HT-29 (cell line): Measurements from ENCODE around the gene DCAF8. TPM values are rescaled to one million over a fixed set of nuclear protein-coding genes. Genes with fewer than 3 reads are reported as not detected.

ENCODE experiments used
- DNase-seq: peaks from one replicate; pipeline ENCODE4 v3.0.0-alpha.2; 2015; ENCODE audit warnings: low spot score
- total RNA-seq: library from RNA; depleted of rRNA; stranded (reverse); fragments of >200 nt; shearing (Covaris generic); gene quantifications from 2 replicates; pipeline ENCODE4 v1.2.3, GENCODE V29; 2014

DCAF8 gene
- total RNA-seq, 1 experiment from 2014 or later, result 54.1 TPM

DNA sequence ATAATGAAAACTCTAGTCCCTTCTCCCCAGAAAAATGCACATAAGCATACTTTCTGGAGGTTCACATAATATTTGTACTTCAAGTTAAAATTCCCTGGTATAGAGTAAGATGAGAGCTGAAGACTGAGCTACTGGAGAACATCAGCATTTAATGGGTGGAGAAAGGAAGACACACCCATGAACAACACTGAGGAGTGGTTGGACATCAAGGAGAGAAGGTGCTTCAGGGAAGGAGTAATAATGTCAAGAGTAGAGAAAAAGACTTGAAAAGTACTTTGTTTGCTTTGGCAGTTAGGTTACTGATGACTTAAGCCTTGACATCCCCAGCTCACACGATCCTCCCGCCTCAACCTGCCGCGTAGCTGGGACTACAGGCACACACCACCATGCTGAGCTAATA, 35.3 kb downstream of the DCAF8 start:
- DNase-seq, result no peak

DNA sequence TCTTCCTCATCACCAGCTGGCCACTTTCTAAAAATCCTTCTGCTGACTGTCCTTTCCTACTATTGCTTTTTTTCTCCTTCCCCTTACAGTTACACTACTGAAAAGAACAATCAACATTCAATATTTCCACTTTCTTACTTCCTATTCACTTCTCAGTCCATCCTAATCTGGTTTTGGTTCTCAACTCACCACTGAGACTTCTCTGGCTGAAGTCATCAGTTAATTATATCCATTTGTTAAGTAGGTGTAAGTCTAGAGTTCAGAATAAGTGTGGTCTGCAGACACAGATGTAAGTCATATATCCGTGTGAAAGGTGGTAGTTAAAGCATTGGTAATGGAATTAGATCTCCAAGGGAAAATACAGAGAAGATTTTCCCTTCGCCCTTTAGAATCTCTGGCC, 35.7 kb downstream of the DCAF8 start:
- no peak for DNase-seq

DNA sequence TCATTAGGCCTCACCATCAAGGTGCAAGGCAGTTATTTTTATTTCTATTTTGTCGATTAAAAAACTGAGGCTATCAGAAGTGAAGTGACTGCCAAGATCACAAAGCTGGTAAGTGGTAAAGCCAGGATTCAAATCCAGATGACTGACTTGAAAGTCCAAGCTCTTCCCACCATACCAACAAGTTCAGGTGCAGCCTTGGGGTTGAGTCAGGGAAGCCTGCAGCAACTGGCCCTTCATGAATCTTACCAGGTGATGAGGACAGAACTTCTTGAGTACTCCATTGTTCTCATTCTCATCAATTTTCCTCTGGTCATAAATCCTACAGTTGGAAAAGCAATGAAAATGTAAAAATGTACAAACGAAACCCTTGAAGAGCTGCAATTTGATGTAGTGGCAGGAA, 37.0 kb downstream of the DCAF8 start:
- no peak for DNase-seq

DNA sequence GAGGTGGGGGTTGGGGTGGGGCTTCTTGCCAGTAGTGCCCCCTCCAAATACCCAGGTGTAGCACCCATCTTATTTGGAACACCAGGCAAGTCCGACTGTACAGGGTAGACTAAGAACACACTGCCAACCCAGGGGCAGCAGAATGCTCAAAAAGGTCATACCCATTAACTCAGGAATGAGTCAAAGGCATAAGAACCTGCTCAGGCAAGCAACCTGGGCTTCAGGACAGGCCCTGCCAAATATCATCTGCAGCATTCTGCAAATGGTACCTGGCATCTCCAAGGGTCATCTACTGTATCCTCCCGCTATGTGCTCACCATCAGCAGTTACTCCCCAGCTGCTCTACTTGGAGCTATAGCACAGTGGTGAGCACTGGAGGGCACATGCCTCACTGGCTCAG, 37.7 kb downstream of the DCAF8 start:
- no peak for DNase-seq

GRCh38 chr1:160222546-160222945, 39.8 kb downstream of the DCAF8 start:
- DNase-seq, result no peak

- DNase-seq, result no peak
These were observed 41.3 kb downstream of the DCAF8 start for GRCh38 chr1:160221089-160221488.

DNA sequence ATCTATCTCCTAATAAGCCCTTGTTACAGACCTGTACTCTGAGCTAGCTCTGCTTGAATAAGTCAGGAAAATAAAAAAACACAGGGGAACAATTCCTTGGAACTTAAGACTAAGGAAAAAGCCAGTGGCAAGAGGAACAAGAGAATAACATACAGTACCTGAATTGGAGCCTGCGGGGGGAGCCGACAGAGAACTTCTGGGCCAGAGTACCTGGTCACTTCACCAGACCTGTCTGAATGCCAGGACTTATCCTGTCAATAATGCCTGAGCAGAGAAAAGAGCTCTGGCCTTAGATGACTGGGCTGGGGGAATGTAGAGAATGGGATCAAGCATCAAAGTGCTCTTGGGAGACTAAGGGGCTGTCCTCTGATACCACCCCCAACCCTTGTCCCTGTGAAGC, 42.0 kb downstream of the DCAF8 start:
- no peak for DNase-seq

DNA sequence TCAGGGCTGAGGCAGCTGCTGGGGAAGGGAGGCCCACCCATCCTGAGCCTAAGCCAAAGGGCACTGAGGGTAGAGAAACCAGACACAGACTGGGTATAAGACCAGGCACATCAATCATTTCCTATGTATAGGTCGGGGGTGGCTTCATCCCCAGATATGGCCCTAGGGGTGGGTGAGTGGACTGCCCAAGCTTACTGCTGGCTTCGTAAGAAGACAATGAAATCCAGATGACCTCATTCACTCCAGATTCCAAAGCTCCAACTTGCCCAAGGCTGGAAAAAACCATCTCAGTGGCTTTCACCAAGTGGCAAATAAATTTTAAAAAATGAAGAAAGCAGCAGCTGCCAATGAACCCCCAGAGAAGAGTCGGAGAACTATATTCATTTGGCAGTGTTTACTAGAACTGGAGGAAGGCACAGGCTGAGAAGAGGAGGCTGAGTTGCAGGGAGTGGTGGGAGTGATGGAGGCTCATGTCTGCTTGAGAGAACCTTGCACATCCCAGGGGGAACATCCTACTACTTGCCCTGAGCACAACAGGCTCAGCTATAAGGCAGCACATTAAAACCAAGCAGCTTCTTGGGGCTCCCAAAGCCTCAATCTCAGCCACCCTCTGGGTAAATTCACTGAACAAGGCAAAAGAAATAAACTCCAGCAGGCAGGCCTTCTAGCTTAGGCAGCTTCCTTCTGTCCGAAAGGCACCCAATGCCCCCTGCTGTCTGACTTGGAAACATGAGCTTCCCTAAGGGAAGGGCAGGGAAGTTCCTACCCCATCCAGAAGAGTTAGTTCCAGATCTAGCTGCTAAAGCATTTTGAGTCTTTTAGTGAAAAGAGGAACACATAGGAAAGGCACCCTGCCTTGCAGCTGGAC, 43.1 kb downstream of the DCAF8 start:
- DNase-seq, result peak; percentile 50

DNA sequence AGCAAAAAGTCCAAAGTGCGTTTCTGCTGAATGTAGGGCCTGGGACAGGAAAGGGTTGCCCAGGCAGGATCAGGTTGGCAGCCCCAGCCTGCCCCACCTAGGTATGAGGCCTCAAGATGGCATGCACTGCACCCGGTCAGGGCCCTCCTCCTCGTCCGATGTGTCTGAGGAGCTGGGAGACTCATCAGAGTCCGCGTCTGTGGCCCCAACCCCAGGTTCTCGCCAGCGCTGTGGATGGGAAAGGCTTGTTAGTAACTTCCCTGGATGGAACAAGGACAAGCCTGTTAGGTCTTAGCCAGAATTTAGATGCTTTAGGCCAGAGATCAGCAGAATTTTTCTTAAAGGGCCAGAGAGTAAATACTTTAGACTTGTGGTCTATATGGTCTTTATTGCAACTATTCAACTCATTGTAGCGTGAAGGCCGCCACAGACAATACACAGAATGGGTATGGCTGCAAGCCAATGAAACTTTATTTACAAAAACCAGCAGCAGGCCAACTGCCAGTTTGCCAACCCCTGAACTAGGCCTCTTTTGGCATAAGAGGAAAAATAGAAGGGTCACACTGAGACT, 44.8 kb downstream of the DCAF8 start:
- no peak for DNase-seq

GRCh38 chr1:160216301-160216700, 46.0 kb downstream of the DCAF8 start:
- DNase-seq, result no peak

- no peak for DNase-seq
These were observed 47.7 kb downstream of the DCAF8 start for GRCh38 chr1:160214481-160215140.

GRCh38 chr1:160211046-160211790, 51.1 kb downstream of the DCAF8 start:
- DNase-seq, result no peak

DNA sequence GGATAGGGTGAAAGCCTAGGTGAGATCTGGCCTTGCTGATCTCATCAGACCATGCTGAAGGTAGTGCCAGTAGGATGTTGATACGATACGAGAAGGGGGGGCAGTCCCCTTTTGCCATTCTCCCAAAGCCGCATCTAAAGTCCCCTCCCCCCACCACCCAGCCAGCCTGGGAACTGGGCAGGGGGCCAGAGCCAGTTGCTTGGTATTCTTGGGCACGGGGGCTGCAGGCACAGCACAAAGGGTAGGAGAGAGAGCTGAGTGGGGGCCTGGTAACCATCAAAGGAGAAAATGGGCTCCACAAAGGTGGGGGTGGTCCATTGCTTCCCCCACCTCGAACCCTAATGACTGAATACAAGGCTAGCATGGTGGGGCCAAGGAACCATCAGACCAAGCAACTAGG, 51.8 kb downstream of the DCAF8 start:
- DNase-seq, result no peak

GRCh38 chr1:160209321-160210046, 52.9 kb downstream of the DCAF8 start:
- no peak for DNase-seq

DNA sequence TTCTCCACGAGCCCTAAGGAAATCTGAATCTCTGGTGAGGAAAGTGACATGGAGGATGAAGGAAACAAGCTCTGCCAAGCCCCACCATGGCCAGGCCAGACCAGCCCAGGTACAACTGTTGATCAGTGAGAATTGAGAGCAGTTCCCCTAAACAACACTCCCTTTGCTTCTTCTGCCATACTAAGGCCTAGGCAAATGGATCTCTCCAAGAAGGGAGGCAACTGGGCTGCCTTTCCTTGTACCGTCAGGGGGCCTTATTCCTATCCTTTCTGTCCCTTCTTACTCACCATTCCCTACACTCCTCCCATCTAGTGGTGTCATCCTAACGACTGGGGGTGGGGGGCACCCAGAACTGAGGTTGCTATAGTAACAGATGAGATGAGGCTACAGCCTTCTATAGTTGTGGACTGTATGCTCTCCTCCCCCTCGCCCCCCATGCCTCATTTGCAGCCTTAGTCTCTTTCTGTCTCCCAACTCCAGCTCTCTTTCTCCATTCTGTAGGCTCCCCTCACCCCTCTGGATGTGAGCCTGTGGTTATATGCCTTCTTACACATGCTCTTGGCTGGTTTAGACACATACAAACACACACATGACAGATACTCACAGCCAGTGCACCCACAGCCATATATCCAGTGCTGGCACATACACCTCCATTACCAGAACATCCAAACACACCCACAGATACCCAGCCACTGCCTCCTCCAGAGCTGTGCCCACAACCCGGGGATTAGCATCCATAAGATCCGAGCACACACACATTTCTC, 53.6 kb downstream of the DCAF8 start:
- DNase-seq, result no peak

DNA sequence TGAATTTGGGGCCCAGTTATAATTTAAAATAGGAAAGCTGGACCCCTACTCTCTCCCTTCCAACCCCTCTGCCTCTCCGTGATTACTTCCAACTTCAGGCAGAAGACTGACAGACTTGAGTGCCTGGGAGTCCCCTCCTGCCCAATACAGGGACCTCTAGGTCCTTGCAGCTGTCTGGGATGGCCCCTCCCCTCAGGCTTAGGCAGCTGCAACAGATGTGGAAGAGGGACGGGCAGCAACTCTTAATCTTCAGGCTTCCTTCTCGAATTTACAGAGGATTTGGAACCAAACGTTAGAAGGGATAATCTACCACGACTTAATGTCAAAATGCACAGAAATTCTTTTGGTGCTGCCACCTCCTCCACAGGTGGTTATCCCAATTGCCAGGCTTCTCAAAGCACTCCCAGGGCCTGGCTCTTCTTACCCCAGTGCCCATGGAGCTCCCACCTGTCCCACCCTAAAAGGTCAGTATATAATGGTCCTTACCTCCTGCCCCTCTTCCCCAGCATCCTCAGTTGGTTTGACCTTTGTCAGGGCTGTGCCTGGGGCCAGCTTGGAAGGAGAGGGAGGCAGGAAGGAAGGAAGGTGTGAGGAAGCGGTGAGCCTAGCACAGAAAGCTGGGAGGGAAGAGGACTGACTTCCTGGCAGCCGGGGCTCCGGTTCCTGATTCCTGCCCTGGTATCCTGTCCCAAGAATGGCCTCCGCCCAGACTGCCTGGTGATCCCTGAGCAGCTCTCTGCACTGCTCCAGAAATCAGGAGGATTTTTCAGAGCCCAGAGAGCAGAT, 54.4 kb downstream of the DCAF8 start:
- DNase-seq, result no peak

DNA sequence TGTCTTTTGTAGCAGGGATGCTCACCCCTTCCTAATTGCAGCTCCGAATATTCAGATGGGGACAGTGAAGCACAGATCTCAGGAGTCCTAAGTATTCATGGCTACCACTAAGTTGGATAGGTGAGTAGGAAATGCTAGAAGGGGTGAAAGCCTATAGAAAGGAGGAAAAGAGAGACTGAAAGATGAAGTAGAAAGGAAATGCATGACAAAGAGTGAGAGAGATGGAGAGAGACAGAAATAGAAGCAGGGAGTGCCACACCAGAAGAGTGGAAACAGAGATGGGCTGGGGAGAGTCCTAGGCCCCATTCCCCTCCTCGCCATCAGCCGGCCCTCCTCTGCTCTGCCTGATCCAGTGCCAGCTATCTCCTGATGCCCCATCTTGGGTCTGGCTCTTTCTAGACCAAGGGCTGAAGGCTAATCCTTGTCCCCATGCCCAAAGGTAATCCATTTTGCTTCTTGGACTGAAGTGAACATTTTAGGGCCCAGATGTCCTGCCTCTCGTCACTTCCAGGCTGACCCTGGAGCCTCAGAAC, 55.2 kb downstream of the DCAF8 start:
- no peak for DNase-seq

- DNase-seq, result no peak
These were observed 55.8 kb downstream of the DCAF8 start for GRCh38 chr1:160206421-160207117.

DNA sequence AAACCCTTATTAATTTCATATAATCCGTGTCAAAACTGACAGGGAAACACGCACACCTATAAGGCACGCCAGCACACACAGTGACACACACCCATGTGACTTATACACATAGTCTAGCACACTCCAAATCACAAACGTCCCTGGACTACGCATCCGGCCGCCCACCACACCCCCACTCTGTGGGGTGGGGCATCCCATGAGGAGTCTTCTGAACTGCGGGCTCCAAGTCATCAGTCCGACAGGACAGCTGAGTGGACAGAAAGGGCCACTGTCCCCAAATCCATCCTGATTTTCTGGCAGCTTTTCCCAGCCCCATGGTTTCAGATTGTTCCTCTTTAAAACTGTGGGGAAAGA, 56.3 kb downstream of the DCAF8 start:
- peak; percentile 53 for DNase-seq
